Right kidney (tissue), 1 donor: ENCODE results near the gene TNFRSF11A.

Experiments
- DNase-seq: peaks from one replicate; pipeline ENCODE4 v3.0.0-alpha.2; 2016

Gene TNFRSF11A

GRCh38 chr18:62384610-62385097 is 59.5 kb downstream of the TNFRSF11A start:
- DNase-seq = peak; percentile 9

GRCh38 chr18:62386091-62386490 is 61.0 kb downstream of the TNFRSF11A start:
- DNase-seq = no peak

DNA sequence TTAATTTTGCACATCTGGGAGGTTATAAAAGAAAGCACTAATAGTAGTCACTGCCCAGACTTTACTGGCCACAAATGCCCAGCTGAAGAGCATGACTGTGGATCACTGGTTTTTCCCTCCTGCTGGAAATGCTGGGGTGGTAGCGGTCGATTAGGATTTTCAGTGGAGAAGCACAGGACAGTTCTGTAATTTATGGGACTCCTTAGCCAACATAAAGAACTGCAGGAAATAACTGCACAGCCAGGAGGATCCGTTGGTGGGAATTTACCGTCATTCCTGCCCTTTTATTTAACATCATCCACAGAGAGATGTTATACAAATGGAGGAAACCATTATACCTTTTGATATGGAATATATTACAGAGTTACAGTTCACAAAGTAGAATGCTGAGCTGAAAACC is 61.5 kb downstream of the TNFRSF11A start:
- no peak for DNase-seq

GRCh38 chr18:62387257-62387656 is 62.1 kb downstream of the TNFRSF11A start:
- DNase-seq = no peak

DNA sequence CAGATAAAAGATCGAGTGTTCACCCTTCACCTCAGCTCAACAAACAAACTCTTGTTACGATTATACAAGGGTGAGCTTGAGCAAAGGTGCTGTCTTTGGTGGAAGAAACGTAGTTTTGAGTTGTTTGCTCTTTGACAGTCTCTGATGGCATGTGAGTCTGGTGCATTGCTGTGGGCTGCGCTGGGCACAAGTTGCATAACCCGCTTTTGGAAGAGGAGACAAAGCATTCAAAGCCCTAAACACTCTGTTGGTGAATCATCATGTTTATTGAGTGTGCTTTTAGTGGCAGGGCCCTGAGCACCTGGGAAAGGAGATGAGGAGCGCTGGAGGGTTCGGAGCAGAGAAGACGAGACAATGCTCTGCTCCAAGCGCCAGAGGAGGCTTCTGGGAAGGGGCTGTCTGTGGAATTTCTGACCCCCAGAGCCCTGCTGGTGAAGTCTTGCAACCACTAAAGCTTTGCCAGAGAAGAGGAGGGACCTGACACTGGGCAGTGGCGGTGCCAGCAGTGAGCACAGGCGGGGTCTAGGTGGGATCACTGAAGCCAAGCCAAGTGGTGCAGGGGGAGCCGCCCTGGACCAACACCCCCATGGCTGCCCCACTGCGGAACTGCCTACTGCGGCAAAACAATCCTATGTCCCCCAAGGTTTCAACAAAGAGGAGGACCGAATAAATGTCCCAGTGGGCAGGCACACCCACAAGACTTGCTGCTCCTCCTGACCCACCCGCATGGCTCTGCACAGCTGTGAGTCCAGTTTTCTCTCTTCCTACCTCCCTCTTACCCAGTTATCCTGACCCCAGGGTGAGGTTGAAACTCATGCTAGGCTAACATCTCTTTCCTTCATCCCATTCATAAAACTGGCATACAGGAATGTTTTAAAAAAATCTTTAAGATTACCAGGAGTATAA is 64.0 kb downstream of the TNFRSF11A start:
- DNase-seq = no peak

DNA sequence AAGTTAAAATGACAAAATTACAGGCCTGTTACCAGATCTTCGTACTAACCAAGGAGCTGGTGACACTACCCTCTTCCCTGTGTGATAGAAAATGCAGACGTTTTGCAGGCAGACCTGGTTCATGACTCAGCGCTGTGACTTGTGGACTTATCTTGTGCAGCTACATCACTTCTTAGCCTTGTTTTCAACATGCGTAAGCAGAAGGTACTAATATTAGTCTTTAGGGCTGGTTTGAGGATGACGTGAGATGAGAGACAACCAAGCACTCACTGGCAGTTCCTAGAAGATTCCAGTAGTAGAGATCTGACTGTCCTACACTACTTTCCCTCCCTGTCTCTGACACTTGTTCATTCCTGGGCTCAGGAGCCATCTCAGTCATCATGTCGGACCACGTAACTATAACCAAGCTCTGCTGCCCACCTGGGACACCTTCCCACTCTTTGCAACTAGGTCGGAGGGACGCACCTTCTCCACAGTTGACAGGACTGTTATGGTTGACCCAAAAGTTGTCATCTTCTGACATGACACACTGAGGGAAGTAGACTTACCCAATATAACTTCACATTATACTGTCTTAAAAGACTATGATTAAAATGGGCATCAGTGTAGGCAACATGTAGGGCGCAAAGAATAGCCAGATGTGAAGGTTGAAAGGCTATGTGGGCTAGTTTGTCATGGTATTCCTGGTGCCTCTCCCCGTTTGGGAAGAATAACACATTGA is 64.8 kb downstream of the TNFRSF11A start:
- DNase-seq = no peak

DNA sequence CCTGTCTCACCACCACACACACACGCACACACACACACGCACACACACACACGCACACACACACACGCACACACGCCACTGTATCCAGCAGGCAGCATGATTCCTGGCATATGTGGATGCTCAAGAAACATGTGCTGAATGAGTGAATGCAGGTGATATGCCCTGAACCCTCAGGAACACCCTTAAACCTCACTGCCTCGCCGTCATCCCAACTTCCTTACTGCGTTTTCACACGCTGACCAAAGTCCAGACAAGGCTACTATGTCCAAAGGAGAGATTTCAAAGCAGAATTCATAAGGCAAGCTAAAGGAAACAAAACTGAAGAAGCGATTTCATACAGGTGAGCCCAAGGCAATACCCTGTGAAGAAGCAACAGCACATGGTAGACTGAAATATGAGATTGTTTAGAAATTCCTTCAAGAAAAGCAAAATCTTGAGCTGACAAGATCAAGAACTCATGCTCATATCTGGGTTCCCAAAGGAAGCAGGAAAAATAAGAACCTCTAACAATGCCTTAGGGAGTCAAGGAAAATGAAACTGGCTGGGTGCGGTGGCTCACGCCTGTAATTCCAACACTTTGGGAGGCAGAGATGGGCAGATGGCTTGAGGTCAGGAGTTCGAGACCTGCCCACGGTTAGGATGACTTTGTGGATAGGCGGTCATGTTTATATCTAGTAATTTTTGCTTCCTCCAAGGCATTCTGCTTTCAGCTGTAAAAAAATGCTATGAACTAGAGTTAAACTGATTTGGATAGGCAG is 69.1 kb downstream of the TNFRSF11A start:
- no peak for DNase-seq

DNA sequence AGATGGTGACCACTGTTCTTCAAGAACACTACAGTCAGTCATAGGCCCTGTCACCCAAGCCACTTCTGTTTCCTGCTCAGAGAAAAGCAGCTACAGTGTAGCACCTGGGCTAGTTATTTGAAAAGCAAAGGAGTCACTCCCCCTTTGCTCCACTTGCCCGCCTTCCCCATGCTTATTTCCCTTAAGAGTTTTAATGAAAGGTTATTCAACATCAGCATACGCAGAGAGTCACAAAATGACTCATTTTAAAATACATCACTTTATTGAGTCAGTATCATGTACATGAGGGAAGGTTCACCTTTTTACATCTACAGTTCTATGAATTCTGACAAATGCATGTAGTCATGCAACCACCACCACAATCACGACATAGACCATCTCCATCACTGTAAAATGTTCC is 71.3 kb downstream of the TNFRSF11A start:
- no peak for DNase-seq

DNA sequence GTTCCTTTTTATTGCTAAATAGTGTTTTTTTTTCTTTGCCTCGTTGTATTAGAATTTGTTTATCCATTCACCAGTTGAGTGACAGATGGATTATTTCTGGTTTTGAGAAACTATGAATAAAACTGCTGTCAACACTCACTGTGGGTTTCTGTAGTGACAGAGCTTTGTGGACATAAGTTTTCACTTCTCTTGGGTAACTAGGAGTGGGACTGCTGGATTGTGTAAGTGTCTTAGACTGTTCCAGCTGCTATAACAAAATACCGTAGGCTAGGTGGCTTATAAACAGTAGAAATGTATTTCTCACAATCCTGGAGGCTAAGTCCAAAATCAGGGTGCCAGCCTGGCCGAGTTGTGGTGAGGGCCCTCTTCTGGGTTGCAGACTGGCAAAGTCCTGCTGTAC is 71.9 kb downstream of the TNFRSF11A start:
- DNase-seq = no peak

GRCh38 chr18:62398291-62398690 is 73.2 kb downstream of the TNFRSF11A start:
- no peak for DNase-seq

DNA sequence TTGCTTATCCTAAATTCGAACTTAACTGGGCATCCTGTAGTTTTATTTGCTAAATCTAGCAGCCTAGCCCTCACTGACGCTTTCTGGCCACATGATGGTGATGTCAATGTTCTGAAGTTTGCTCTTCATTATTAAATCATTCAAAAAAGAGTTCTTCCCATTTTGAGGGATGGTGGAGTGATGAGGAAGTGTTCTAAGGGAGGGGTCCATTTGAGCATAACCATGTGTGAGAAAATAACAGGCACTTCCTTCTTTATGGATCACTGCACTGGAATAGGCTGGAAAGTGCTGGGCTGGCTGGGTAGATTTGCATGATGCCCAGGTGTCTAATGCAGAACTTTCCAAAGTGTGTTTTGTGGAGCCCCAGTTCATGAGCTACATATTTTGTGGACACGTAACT is 74.2 kb downstream of the TNFRSF11A start:
- no peak for DNase-seq

DNA sequence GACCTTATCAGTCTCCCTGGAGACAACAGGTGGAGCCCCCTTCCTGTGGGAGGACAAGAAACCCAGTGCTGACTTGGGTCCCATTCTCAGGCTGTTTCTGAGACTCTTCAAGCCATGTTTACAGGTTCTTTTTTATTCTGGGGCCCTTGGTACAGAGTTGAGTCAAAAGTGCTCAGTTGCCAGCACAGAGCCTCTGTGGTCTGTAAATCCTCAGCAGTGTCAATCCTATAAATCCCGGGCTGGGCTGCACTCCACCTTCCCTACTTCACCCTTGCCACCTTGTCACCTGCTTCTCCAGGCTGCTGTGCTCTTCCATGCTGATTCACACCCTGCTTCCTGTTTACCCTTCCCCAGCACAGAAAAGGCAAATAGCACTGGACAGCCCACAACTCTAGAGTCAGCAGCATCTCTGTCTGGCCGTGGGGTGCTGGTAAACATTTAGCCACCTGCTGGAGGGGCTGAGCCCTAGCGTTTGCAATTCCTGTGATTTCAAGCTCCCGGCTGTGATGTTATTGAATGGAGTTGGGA is 74.7 kb downstream of the TNFRSF11A start:
- DNase-seq = no peak

DNA sequence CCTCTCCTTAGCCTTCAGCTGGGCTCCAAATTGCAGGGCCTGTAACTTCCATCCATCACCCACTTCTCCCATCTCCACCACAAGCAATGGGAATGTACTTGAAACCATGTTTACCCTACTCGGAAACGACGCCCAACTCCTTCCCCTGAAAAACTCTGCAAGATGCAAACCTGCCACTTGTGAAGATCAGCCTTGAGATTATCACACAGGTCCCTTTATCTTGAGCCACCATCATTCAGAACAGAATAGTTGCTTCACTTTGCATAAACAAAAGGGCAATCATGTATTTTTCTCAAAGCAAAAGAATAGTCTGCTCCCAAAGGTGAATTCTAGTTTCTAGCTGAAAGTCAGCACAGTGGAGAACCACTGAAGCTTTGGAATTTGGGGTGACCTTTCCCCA is 75.8 kb downstream of the TNFRSF11A start:
- no peak for DNase-seq

DNA sequence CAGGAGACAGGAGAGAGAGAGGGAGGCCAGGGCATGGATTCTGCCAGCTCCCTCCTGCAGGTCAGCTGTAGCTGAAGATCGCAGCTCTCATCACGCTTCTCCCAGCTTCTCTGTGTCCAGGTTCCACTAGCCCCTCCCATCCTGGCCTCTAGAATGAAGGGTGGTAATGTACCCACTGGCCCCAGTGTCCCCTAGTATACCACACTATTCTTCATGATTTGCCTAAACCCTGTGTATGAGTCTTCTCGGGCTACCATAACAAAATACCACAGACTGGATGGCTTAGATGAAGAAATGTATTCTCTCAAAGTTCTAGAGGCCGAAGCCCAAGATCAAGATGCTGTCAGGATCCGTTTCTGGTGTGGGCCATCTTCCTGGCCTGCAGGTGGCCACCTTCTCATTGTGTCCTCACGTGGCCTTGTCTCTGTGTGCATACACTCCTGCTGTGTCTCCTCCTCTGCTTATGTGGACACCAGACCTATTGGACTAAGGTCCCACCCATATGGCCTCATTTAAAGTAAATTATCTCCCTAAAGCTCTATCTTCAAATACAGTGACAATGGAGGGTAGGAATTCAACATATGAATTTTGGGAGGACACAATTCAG is 77.3 kb downstream of the TNFRSF11A start:
- DNase-seq = no peak

DNA sequence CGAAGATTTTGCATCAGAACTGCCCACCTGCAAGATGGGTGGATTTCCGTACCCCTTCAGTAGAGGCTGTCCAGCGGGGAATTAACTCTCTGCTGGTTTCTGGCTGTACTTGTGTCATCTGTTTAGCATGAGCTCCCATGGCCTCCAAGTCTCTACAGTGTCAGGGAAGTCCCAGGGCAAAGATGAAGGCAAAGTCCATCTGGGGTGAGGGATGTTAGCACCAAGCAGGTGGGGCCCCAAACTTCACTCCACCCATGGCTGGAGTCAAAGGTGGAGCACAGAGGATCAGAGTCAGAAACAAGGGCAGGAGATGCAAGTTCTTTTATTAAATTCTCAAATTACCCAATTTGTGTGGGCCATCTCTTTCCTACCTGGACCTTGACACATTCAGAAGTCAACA is 78.0 kb downstream of the TNFRSF11A start:
- no peak for DNase-seq

DNA sequence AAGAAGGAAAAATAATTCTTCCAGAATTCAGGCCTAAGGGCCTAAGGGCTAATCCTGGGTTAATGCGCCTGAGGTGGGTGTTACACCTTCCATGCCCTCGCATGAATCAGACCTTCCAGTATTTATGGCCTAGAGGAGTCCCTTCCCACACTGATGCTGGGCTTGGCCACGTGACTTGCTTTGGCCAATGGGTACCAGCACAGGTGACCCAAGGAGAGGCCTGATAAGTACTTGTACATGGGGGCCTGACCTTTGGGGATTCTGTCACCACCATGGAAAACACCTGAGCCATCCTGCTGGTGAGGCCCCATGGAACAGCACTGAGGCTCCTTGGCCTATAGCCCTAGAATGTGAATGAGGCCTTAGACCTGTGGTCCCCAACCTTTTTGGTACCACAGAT is 79.8 kb downstream of the TNFRSF11A start:
- DNase-seq = no peak

DNA sequence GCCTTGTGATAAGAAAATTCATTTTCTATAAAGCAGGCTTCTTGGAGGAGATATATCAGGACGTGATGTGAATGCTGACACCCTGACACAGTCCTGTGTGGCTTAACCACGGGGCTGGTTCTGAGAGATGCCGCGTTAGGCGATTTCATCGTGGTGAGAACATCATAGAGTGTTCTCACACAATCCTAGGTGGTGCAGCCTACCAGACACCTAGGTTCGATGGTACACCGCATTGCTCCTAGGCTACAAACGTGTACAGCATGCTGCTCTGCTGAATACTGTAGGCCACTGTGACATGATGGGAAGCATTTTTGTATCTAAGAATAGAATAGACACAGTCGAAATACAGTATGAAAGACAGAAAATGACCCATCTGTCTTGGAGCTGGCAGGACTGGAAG is 82.5 kb downstream of the TNFRSF11A start:
- no peak for DNase-seq

DNA sequence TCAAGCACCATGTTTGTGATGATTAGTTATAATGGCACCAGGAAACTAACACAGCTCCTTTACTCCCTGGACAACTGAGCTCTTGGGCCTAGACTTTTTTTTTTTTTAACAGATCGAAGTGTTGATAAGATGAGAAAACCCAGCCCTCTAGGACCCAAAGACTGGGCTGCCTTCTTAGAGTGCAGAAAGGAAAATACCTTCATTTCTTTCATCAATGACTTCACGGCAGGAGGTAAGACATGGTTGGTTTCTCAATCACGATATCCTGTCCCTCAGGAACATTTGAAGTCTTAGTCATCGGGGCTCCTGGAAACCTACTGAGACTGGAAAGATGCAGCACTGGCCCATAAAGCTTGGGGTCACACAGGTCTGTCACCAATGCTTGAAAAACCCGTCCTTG is 84.7 kb downstream of the TNFRSF11A start:
- DNase-seq = no peak

DNA sequence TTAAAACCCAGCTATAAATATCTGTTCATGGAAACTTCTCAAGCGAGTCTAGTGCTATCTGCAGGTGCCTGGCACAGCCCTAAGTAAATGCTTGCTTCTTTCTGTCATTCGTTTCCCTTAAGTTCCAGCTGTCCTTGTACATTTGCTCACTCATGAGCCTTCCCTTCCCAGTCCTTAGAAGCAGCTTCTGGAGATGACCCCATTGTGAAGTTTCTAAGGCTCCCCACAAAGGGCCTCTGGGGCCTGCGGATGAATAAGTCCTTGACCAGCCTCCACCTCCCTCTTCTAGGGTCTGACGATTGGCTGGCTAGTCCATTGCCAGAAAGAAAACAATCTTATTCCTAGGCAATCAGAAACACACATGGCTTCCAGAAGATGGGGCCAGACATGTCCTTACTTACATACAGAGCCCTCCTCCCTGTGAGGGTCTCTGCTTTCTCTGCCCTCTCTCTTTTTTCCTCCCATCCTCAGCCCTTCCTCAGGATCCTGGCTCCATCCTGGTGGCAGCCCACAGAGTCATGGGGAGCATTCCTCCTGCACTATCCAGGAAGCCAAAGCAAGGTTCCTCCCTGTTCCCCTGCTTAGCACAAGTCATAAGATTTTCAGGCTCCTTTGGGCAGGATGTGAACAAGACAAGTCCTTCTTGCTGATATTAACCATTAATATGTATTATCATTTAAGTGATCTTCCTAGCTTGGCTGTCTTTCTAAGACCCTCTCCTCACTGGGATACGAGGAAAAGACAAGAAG is 87.3 kb downstream of the TNFRSF11A start:
- no peak for DNase-seq

DNA sequence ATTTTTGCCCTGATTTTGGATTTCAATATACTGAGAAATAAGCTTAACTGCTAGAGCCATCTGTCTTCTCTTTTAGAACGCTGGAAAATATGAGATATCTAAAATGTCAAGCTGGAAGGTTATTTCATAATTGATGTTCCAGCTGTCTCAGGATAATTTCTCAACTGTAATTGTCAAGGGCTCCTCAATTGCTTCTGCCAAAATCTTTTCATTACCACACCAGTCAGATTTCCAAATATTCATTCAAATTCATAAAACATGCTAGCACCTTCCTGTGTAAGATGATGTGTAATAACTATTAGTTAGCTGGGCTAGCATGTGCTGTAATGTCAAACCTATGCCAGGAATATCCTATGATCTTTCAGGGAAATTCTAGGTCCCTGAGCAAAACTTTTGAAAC is 88.1 kb downstream of the TNFRSF11A start:
- DNase-seq = no peak

- DNase-seq = no peak
Measured at GRCh38 chr18:62418258-62418657, 93.1 kb downstream of the TNFRSF11A start.

DNA sequence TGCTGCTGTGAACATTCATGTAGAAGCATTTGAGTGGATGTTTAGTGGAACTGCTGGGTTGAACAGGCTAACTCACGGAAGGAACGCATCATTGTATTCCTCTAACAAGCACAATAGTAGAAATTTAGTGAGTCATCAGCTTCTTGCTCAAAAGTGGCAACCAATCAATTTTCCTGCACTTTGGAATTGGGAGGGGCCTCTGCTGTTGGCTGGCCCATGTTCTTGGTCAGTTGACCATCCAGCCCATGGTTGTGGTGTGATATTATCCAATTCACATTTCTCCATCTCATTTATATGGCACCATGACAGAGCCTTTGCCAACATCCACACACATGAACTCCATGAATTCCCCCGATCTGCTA is 95.0 kb downstream of the TNFRSF11A start:
- no peak for DNase-seq
